AG09319 (cell line): ENCODE measurements around the gene RFFL.

Experiments used
- DNase-seq: peaks from one replicate; pipeline ENCODE4 v3.0.0-alpha.2; 2010; ENCODE audit warnings: low read depth; ENCODE audit errors: extremely low read depth
- CTCF ChIP-seq: IDR thresholded peaks from 2 replicates; pipeline ENCODE4 v1.5.1; 2011; ENCODE audit warnings: low read depth, mild to moderate bottlenecking, inconsistent platforms, low read length, moderate library complexity

RFFL gene

GRCh38 chr17:34996422-34997285 is 66.9 kb downstream of the RFFL start:
- no peak for DNase-seq
- TF ChIP-seq CTCF, result no peak

- TF ChIP-seq CTCF, result no peak
- DNase-seq, result no peak
Measured at GRCh38 chr17:34993031-34993430, 70.5 kb downstream of the RFFL start.

GRCh38 chr17:34991606-34992005 is 71.9 kb downstream of the RFFL start:
- no peak for TF ChIP-seq CTCF
- no peak for DNase-seq

- peak; percentile 24 for DNase-seq
- no peak for TF ChIP-seq CTCF
Measured at GRCh38 chr17:34990921-34991365, 72.6 kb downstream of the RFFL start.

- DNase-seq, result no peak
- TF ChIP-seq CTCF, result no peak
Measured at GRCh38 chr17:34989473-34989872, 74.0 kb downstream of the RFFL start.

DNA sequence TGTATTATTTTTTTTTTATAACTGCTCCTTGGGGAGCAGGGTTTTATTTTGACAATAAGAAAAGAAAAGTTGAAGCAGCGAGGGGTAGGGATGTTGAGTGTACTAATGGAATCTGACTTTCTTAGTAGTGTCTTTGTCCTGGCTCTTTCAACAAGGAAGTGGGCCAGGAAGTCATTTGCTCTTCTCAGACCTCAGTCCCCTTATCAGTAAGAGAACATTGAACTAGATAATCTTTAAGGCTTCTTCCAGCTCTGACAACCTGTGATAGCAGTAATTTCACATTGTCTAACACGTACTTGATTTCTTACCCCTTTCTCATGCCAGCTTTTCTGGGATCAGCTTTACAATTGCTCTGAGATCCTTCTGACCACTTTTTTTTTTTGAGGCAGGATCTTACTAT is 74.9 kb downstream of the RFFL start:
- DNase-seq, result no peak
- no peak for TF ChIP-seq CTCF

GRCh38 chr17:34987232-34987631 is 76.3 kb downstream of the RFFL start:
- DNase-seq, result no peak
- TF ChIP-seq CTCF, result no peak
